Body of pancreas (tissue), 4 donors: ENCODE data around the gene UBN2. TPM values are rescaled to one million over a fixed set of nuclear protein-coding genes. Genes with fewer than 3 reads are reported as not detected.
"Not testable (repeated sequence)": the region's sequence is repeated elsewhere in the genome, so short reads cannot be mapped to it uniquely, and the experiment has no call there.

Source experiments
- ATAC-seq: fragments of 150-250 bp; one replicate; pipeline ENCODE4 v1.9.1; 2016
- DNase-seq, 4 donors: peaks; one replicate each; pipeline ENCODE4 v3.0.0-alpha.2; 2019
- H3K27ac ChIP-seq, 4 donors: fragments of 200-600 bp; sonication (generic); 1 replicate in 3 of 4; 2 replicates in 1 of 4; pipeline versions ENCODE4 v1.5.1 to v1.6.1; 2016 to 2019; ENCODE audit warnings: mild to moderate bottlenecking in 1 of 4, mixed read lengths in 1 of 4, moderate library complexity in 1 of 4
- H3K27me3 ChIP-seq, 2 donors: fragments of 200-600 bp; sonication (generic); one replicate each; pipeline ENCODE4 v1.6.0; 2016; ENCODE audit warnings: mild to moderate bottlenecking in 1 of 2
- H3K36me3 ChIP-seq, 2 donors: fragments of 200-600 bp; sonication (generic); replicated peaks in 1 of 2; 2 replicates each; pipeline ENCODE4 v1.5.1; 2016; ENCODE audit warnings: low read depth in 2 of 2; ENCODE audit not compliant: insufficient read depth in 1 of 2
- H3K4me1 ChIP-seq: fragments of 200-600 bp; sonication (generic); one replicate; pipeline ENCODE4 v1.6.0; 2016
- H3K4me3 ChIP-seq, 2 donors: fragments of 200-600 bp; sonication (generic); 1 replicate in 1 of 2; 2 replicates in 1 of 2; pipeline ENCODE4 v1.5.1; 2016 to 2019
- H3K9me3 ChIP-seq, 3 donors: fragments of 200-600 bp; sonication (generic); 1 replicate in 2 of 3; 2 replicates in 1 of 3; pipeline ENCODE4 v1.5.1; 2016
- POLR2A ChIP-seq, 3 donors: fragments of 450-650 bp; IDR thresholded peaks; one replicate each; pipeline ENCODE4 v1.6.1; 2016; ENCODE audit warnings: antibody characterized with exemption in 3 of 3, mild to moderate bottlenecking in 2 of 3
- WGBS, 2 donors: methylation state at CpG; one replicate each; pipeline ENCODE4 v1.1.5; 2017; 5-methylcytosine and 5-hydroxymethylcytosine counted together
- intact Hi-C: fragments of 100-400 bp; cut with DNase I; formaldehyde crosslinking; loops from one replicate; pipeline ENCODE4 v1.15.1; 2023
- total RNA-seq, 2 donors: library from RNA; depleted of rRNA; stranded (reverse); fragments of >200 nt; gene quantifications; one replicate each; pipeline ENCODE4 v1.1.0, GENCODE V29; 2016
- TF ChIP-seq, protein P1 (sequence below), 7 experiments: fragments of 450-650 bp in 4 of 7; fragments of 200-600 bp in 3 of 7; sonication (generic) in 3 of 7; IDR thresholded peaks; one replicate each; pipeline ENCODE4 v1.5.1; 2016 to 2019; ENCODE audit warnings: antibody characterized with exemption in 7 of 7

UBN2 gene
- total RNA-seq, 2 donors from 2014 or later, result 14.0 to 15.5 TPM

DNA sequence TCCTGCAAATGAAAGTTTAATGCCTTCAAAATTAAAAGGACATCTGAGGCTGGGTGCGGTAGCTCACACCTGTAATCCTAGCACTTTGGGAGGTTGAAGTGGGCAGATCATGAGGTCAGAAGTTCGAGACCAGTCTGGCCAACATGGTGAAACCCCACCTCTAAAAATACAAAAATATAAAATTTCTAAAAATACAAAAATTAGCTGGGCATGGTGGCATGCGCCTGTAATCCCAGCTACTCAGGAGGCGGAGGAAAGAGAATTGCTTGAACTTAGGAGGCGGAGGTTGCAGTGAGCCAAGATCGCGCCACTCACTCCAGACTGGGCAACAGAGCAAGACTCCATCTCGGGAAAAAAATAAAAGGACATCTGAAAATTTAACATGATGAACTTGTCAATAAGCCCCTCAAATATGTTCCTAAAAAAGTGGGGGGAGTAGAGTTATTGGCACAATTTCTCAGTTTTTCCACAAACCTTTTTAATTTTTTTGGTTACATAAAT is 4.0 kb upstream of the UBN2 start:
- 83 to 87% methylated on average over 8 of the region's 8 CpGs for WGBS, 2 donors
- H3K9me3 ChIP-seq, H3K4me1 ChIP-seq, H3K36me3 ChIP-seq, intact Hi-C loops, ATAC-seq, H3K4me3 ChIP-seq, H3K27me3 ChIP-seq, H3K27ac ChIP-seq, DNase-seq: not testable (repeated sequence)

DNA sequence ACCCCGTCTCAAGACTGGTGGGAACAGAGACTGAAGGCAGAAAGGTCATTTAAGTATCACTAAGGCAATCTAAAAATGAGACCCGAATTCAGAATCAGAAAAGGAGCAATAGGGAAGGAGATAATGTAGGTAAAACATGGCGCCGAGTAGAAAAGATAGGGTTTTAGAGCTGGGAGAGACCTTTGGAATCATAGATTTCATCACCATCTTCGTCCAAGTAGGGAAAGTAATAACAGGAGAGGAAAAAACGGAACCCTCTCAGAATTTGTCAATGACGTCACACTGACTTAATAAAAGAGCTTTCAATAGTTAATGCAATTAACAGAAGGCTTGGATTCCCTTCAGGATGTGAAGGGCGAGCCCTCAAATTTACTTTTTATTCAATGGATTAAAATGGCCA is 1.0 kb upstream of the UBN2 start:
- 65 to 66% methylated on average over 8 of the region's 8 CpGs for WGBS, 2 donors
- intact Hi-C loops, result no loop called here
- Histone ChIP-seq H3K36me3 (no peaks in the 10 kb centered on the region), H3K4me1 (peaks cover 23% of the 10 kb centered on the region), H3K4me3 (peak overlapping the region in 1 of 2 donors; percentile 100), H3K9me3 (no peaks in the 10 kb centered on the region), H3K27ac (peak overlapping the region; percentile 66 to 97 (median 94)), H3K27me3 (no peaks in the 10 kb centered on the region)
- DNase-seq (no peak), ATAC-seq (no peak)
- no peak for TF ChIP-seq POLR2A (IDR thresholded peaks at IDR 0.05)
- TF ChIP-seq, protein P1, sequence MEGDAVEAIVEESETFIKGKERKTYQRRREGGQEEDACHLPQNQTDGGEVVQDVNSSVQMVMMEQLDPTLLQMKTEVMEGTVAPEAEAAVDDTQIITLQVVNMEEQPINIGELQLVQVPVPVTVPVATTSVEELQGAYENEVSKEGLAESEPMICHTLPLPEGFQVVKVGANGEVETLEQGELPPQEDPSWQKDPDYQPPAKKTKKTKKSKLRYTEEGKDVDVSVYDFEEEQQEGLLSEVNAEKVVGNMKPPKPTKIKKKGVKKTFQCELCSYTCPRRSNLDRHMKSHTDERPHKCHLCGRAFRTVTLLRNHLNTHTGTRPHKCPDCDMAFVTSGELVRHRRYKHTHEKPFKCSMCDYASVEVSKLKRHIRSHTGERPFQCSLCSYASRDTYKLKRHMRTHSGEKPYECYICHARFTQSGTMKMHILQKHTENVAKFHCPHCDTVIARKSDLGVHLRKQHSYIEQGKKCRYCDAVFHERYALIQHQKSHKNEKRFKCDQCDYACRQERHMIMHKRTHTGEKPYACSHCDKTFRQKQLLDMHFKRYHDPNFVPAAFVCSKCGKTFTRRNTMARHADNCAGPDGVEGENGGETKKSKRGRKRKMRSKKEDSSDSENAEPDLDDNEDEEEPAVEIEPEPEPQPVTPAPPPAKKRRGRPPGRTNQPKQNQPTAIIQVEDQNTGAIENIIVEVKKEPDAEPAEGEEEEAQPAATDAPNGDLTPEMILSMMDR (IDR thresholded peaks at IDR 0.05), result no peak

DNA sequence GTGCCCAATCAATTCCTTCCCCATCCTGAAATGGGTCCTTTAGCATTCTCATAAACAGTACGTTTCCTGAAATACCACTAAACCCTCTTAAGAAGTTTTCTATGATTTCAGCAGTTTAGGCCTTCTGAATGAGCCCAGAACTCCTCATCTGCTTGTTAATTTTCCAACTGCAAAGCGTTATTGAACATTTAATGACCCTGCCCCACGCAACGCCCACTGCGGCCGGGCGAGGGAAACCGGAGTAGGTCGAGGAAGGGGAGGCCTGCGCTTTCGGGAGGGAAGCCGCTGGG is 608 bp upstream of the UBN2 start:
- ATAC-seq (no peak), DNase-seq (no peak)
- H3K4me3 ChIP-seq, result peak overlapping the region; percentile 69 to 100
- TF ChIP-seq, protein P1 (IDR thresholded peaks at IDR 0.05), result no peak
- no peak for TF ChIP-seq POLR2A (IDR thresholded peaks at IDR 0.05)
- WGBS, 2 donors, result 2% methylated on average over 7 to 12 of the region's 12 CpGs
- no peaks in the 10 kb centered on the region for H3K9me3 ChIP-seq
- peak overlapping the region; percentile 66 to 97 (median 94) for H3K27ac ChIP-seq
- H3K27me3 ChIP-seq, result no peaks in the 10 kb centered on the region
- no peaks in the 10 kb centered on the region for H3K36me3 ChIP-seq
- intact Hi-C loops, result no loop called here
- H3K4me1 ChIP-seq, result peaks cover 23% of the 10 kb centered on the region

DNA sequence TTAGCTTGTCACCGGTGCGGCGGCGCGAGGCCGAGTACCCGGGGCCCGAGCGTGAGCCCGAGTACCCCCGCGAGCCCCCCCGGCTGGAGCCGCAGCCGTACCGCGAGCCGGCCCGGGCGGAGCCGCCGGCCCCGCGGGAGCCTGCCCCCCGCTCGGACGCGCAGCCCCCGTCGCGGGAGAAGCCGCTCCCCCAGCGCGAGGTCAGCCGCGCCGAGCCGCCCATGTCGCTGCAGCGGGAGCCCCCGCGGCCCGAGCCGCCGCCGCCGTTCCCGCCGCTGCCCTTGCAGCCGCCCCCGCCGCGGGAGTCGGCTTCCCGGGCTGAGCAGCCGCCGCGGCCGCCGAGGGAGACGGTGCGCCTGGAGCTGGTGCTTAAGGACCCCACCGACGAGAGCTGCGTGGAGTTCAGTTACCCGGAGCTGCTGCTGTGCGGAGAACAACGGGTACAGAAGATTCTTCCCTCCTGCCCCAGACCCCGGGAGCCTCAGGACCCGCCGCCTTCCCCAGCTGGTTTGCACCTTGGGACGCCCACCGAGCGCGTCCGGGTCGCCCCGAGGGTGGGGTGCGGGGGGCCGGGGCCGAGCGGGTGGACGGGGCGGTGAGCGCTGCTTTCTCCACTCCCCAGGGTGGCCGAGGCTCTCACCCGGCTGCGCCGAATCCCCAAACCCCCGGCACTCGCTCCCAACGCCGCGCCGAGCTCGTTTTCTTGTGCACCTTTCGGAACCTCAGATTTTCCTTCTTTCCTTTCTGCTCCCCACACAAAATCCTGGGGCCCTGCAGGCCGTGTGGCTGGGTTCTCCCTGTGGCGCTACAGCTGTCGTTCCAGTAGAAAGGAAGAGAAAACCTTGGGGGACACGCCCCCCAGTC is 708 bp downstream of the UBN2 start:
- no peak for TF ChIP-seq POLR2A (IDR thresholded peaks at IDR 0.05)
- TF ChIP-seq, protein P1 (IDR thresholded peaks at IDR 0.05), result no peak
- Histone ChIP-seq H3K4me3 (peak overlapping the region; percentile 69 to 100), H3K36me3 (no peaks in the 10 kb centered on the region), H3K27ac (peak overlapping the region; percentile 76 to 97 (median 94)), H3K9me3 (no peaks in the 10 kb centered on the region), H3K27me3 (no peaks in the 10 kb centered on the region), H3K4me1 (peaks cover 23% of the 10 kb centered on the region)
- 0% methylated on average over 12 to 89 of the region's 101 CpGs for WGBS, 2 donors
- intact Hi-C loops, result no loop called here
- ATAC-seq (peak; percentile 45), DNase-seq (peak; percentile 22 to 31 (median 28))

DNA sequence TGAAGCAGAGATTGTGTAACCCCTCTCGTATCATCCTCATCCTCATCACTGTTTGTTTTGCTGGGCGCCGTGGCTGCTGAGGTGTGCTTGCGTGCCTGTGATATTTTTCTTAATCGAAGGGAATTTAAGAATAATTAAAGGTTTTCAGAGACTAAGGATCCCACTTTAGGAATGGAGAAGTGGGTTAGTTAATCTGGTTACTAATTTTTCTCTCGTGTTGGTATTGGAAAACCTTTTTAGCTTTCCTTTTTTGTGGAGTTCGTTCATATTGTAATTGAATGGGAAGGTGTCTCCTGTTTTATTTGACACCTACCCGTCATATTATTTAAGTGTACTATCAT is 1.3 kb downstream of the UBN2 start:
- H3K4me3 ChIP-seq, result peak overlapping the region; percentile 17 to 100
- 1 to 3% methylated on average over 8 of the region's 8 CpGs for WGBS, 2 donors
- H3K9me3 ChIP-seq, result no peaks in the 10 kb centered on the region
- peaks cover 23% of the 10 kb centered on the region for H3K4me1 ChIP-seq
- no peak for ATAC-seq
- H3K27ac ChIP-seq, result peak overlapping the region in 3 of 4 donors; percentile 76 to 97 (median 95)
- intact Hi-C loops, result no loop called here
- no peak for TF ChIP-seq POLR2A (IDR thresholded peaks at IDR 0.05)
- TF ChIP-seq, protein P1 (IDR thresholded peaks at IDR 0.05), result no peak
- H3K36me3 ChIP-seq, result no peaks in the 10 kb centered on the region
- no peaks in the 10 kb centered on the region for H3K27me3 ChIP-seq
- no peak for DNase-seq
